GM23338 (cell line): ENCODE measurements around the gene ZBTB40. TPM values are rescaled to one million over a fixed set of nuclear protein-coding genes. Genes with fewer than 3 reads are reported as not detected.
A peak's percentile ranks its signal among the peaks of the same experiment; 100 is the strongest.

Experiments used
- ATAC-seq: fragments of 200-7000 bp; cut with Tn5 transposase; 3 replicates; pipeline ENCODE4 v1.9.1; 2020
- DNase-seq: peaks from one replicate; pipeline ENCODE4 v3.0.0-alpha.2; 2015; ENCODE audit warnings: low spot score
- H2AFZ ChIP-seq: fragments of 200-600 bp; sonication (generic); 2 replicates; pipeline ENCODE4 v1.8.0; 2016; ENCODE audit warnings: antibody characterized with exemption, mild to moderate bottlenecking, moderate library complexity
- H3F3A ChIP-seq: fragments of 200-600 bp; sonication (generic); replicated peaks from 2 replicates; pipeline ENCODE4 v1.8.0; 2017; ENCODE audit warnings: antibody characterized with exemption, mixed run types, low read depth
- H3K27ac ChIP-seq: fragments of 200-600 bp; sonication (generic); 2 replicates; pipeline ENCODE4 v1.6.1; 2016; ENCODE audit warnings: low read depth
- H3K27me3 ChIP-seq: fragments of 200-600 bp; sonication (generic); 2 replicates; pipeline ENCODE4 v1.8.0; 2016; ENCODE audit warnings: mild to moderate bottlenecking, mixed run types, moderate library complexity; ENCODE audit not compliant: insufficient read depth
- H3K36me3 ChIP-seq: fragments of 200-600 bp; sonication (generic); 2 replicates; pipeline ENCODE4 v1.8.0; 2016; ENCODE audit warnings: mild to moderate bottlenecking; ENCODE audit not compliant: insufficient read depth
- H3K4me1 ChIP-seq: fragments of 200-600 bp; sonication (generic); 2 replicates; pipeline ENCODE4 v1.8.0; 2016; ENCODE audit warnings: mild to moderate bottlenecking, moderate library complexity; ENCODE audit not compliant: insufficient read depth
- H3K4me2 ChIP-seq: fragments of 200-600 bp; sonication (generic); 2 replicates; pipeline ENCODE4 v1.7.1; 2017; ENCODE audit warnings: mixed run types
- H3K4me3 ChIP-seq: fragments of 200-600 bp; sonication (generic); 2 replicates; pipeline ENCODE4 v1.6.1; 2016; ENCODE audit warnings: mixed run types
- H3K79me2 ChIP-seq: fragments of 200-600 bp; sonication (generic); replicated peaks from 2 replicates; pipeline ENCODE4 v1.8.0; 2017; ENCODE audit warnings: mild to moderate bottlenecking; ENCODE audit not compliant: insufficient read depth
- H3K9me2 ChIP-seq: fragments of 200-600 bp; sonication (generic); 2 replicates; pipeline ENCODE4 v1.8.0; 2017; ENCODE audit not compliant: insufficient read depth
- H4K20me1 ChIP-seq: fragments of 200-600 bp; sonication (generic); replicated peaks from 2 replicates; pipeline ENCODE4 v1.8.0; 2017; ENCODE audit warnings: mild to moderate bottlenecking; ENCODE audit not compliant: insufficient read depth
- H3K27ac Mint-ChIP-seq: 2 replicates; pipeline ENCODE4 v1.8.0; 2020; ENCODE audit warnings: inconsistent platforms, mild to moderate bottlenecking, moderate library complexity, mixed read lengths
- H3K27me3 Mint-ChIP-seq: 3 replicates; pipeline ENCODE4 v1.8.0; 2022; ENCODE audit warnings: low read depth, mild to moderate bottlenecking, moderate library complexity, mixed read lengths, inconsistent platforms; ENCODE audit not compliant: insufficient read depth, poor library complexity
- H3K36me3 Mint-ChIP-seq: 3 replicates; pipeline ENCODE4 v1.8.0; 2021; ENCODE audit warnings: low read depth, mild to moderate bottlenecking, inconsistent platforms, moderate library complexity, mixed read lengths
- H3K4me1 Mint-ChIP-seq: 3 replicates; pipeline ENCODE4 v1.8.0; 2020; ENCODE audit warnings: mild to moderate bottlenecking, inconsistent platforms, mixed read lengths
- H3K4me3 Mint-ChIP-seq: 3 replicates; pipeline ENCODE4 v1.8.0; 2021; ENCODE audit warnings: moderate library complexity, mild to moderate bottlenecking, inconsistent platforms, mixed read lengths
- H3K9me3 Mint-ChIP-seq: 3 replicates; pipeline ENCODE4 v1.8.0; 2020; ENCODE audit warnings: moderate library complexity, mild to moderate bottlenecking, inconsistent platforms, mixed read lengths
- CREB1 ChIP-seq: fragments of 250-450 bp; sonication (Bioruptor Pico); IDR thresholded peaks from 2 replicates; pipeline ENCODE4 v1.5.0; 2020; ENCODE audit warnings: low read depth, mild to moderate bottlenecking, moderate library complexity
- CTCF ChIP-seq, 2 experiments: fragments of 200-600 bp in 1 of 2; sonication (generic) in 1 of 2; conservative IDR thresholded peaks; 2 replicates each; pipeline versions ENCODE4 v1.5.1 to v1.6.1; 2016 to 2017; ENCODE audit warnings: antibody characterized with exemption in 2 of 2, low read depth in 2 of 2, mild to moderate bottlenecking in 2 of 2, moderate library complexity in 1 of 2
- ETS1 ChIP-seq: IDR thresholded peaks from 2 replicates; pipeline ENCODE4 v1.6.1; 2016; ENCODE audit warnings: antibody characterized with exemption
- NANOG ChIP-seq: IDR thresholded peaks from 2 replicates; pipeline ENCODE4 v1.6.1; 2016; ENCODE audit warnings: antibody characterized with exemption, borderline replicate concordance
- POLR2AphosphoS5 ChIP-seq: IDR thresholded peaks from 2 replicates; pipeline ENCODE4 v1.6.1; 2016; ENCODE audit warnings: antibody characterized with exemption, low read depth
- STAT1 ChIP-seq: IDR thresholded peaks from one replicate; pipeline ENCODE4 v1.6.1; 2016; ENCODE audit warnings: antibody characterized with exemption; ENCODE audit not compliant: unreplicated experiment
- ZNF114 ChIP-seq: fragments of 250-450 bp; sonication (Bioruptor Pico); IDR thresholded peaks from 2 replicates; pipeline ENCODE4 v1.5.0; 2020; ENCODE audit warnings: mild to moderate bottlenecking, moderate library complexity
- polyA plus RNA-seq: library from polyadenylated mRNA; unstranded; fragments of >200 nt; fragmentation: Nextera tagmentation; extraction: Ambion mirVana; gene quantifications from 2 replicates; pipeline ENCODE4 v1.2.1, GENCODE V29; 2016
- total RNA-seq: library from RNA; depleted of rRNA; stranded (reverse); fragments of >200 nt; shearing (Covaris generic); gene quantifications from 2 replicates; pipeline ENCODE4 v1.2.3, GENCODE V29; 2014

The ZBTB40 gene
- total and polyA plus RNA-seq, 2 experiments from 2014 or later, result 3.1 to 22.7 TPM

- Mint-ChIP-seq H3K4me3 (peak overlapping the region; percentile 59; the same call in 2 of the 3 replicates), H3K36me3 (no peaks in the 10 kb centered on the region), H3K27ac (no peak overlapping the region), H3K4me1 (no peaks in the 10 kb centered on the region), H3K27me3 (no peaks in the 10 kb centered on the region), H3K9me3 (peaks cover 3% of the 10 kb centered on the region; the same call in 1 of the 3 replicates)
- no peak overlapping the region for H3K27ac ChIP-seq
- no peaks in the 10 kb centered on the region for H3K79me2 ChIP-seq
- no peak overlapping the region for H3K4me2 ChIP-seq
- H3K4me1 ChIP-seq, result no peaks in the 10 kb centered on the region
- DNase-seq (peak; percentile 86), ATAC-seq (peak; percentile 55)
- H3K36me3 ChIP-seq, result no peaks in the 10 kb centered on the region
- H4K20me1 ChIP-seq, result no peaks in the 10 kb centered on the region
- no peaks in the 10 kb centered on the region for H3K9me2 ChIP-seq
- H3K27me3 ChIP-seq, result no peaks in the 10 kb centered on the region
- no peak for TF ChIP-seq ZNF114
- peak; percentile 65; the same call in 1 of the 2 replicates for TF ChIP-seq ETS1
- peak overlapping the region; percentile 42 for H3K4me3 ChIP-seq
- no peaks in the 10 kb centered on the region for H3F3A ChIP-seq
- H2AFZ ChIP-seq, result no peak overlapping the region
Observed at GRCh38 chr1:22428672-22429071, 23.0 kb upstream of the ZBTB40 start.

GRCh38 chr1:22431965-22432364, 19.7 kb upstream of the ZBTB40 start:
- Histone ChIP-seq H3F3A (no peaks in the 10 kb centered on the region), H4K20me1 (no peaks in the 10 kb centered on the region), H3K4me3 (no peak overlapping the region), H3K4me2 (no peak overlapping the region), H3K27me3 (no peaks in the 10 kb centered on the region), H3K4me1 (no peaks in the 10 kb centered on the region), H3K36me3 (no peaks in the 10 kb centered on the region), H3K9me2 (no peaks in the 10 kb centered on the region), H2AFZ (no peak overlapping the region), H3K27ac (no peak overlapping the region), H3K79me2 (no peaks in the 10 kb centered on the region)
- Mint-ChIP-seq H3K36me3 (no peaks in the 10 kb centered on the region), H3K9me3 (0 out of 3 replicates have a peak, but pooled peaks cover 3% of the 10 kb centered on the region), H3K27me3 (no peaks in the 10 kb centered on the region), H3K4me1 (no peaks in the 10 kb centered on the region), H3K27ac (no peak overlapping the region), H3K4me3 (no peak overlapping the region)
- ATAC-seq (no peak), DNase-seq (no peak)
- TF ChIP-seq CTCF (conservative IDR thresholded peaks at IDR 0.05; ENCODE audit: low read depth in 2 of 2) (no peak), STAT1 (no peak), ZNF114 (no peak), CREB1 (CRISPR knock-in tag) (no peak), POLR2AphosphoS5 (no peak)

- H3K27ac Mint-ChIP-seq, result no peak overlapping the region
- H3K36me3 Mint-ChIP-seq, result no peaks in the 10 kb centered on the region
- Histone ChIP-seq H3K9me2 (no peaks in the 10 kb centered on the region), H2AFZ (no peak overlapping the region), H3K79me2 (no peaks in the 10 kb centered on the region), H4K20me1 (no peaks in the 10 kb centered on the region), H3K4me1 (no peaks in the 10 kb centered on the region), H3K27ac (no peak overlapping the region), H3F3A (no peaks in the 10 kb centered on the region), H3K27me3 (no peaks in the 10 kb centered on the region), H3K36me3 (no peaks in the 10 kb centered on the region), H3K4me2 (no peak overlapping the region), H3K4me3 (no peak overlapping the region)
- H3K27me3 Mint-ChIP-seq, result no peaks in the 10 kb centered on the region
- H3K9me3 Mint-ChIP-seq, result peaks cover 10% of the 10 kb centered on the region; the same call in 2 of the 3 replicates
- no peak for ATAC-seq
- DNase-seq, result no peak
- no peak overlapping the region for H3K4me3 Mint-ChIP-seq
- H3K4me1 Mint-ChIP-seq, result no peaks in the 10 kb centered on the region
- no peak for TF ChIP-seq NANOG
- no peak for TF ChIP-seq ETS1
Observed at GRCh38 chr1:22434717-22435116, 16.9 kb upstream of the ZBTB40 start.
